K562 (cell line): ENCODE data around the gene FHIT.

Experiments used
- GABPB1 ChIP-seq: sonication (generic); formaldehyde crosslinking; IDR thresholded peaks from 2 replicates; pipeline ENCODE4 v1.8.0; 2022; ENCODE audit warnings: mild to moderate bottlenecking, missing genetic modification reagents
- KAT7 ChIP-seq: sonication (generic); formaldehyde crosslinking; IDR thresholded peaks from 2 replicates; pipeline ENCODE4 v1.8.0; 2022; ENCODE audit warnings: missing genetic modification reagents, mild to moderate bottlenecking, borderline replicate concordance

DNA sequence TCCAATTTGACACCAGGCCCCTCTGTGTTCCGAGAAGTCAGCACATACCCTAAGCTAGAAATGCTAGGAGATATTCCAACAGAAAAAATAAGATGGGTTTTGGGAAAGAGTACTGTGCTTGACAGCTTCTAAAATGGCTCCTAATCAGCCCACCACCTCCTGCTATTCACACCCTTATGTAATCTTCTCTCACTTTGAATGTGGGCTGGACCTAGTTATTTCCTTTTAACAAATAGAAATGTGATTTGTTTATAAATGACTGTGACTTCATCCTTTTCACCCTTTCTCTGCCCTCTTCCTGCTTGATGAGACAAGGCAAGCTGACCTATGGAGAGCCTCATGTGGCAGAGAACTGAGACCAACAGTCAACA, 961.1 kb downstream of the FHIT start:
- TF ChIP-seq KAT7 (CRISPR knock-in tag) (no peak), GABPB1 (CRISPR knock-in tag) (no peak)
